Measurements from ENCODE around the gene DENND4C.

DENND4C gene

DNA sequence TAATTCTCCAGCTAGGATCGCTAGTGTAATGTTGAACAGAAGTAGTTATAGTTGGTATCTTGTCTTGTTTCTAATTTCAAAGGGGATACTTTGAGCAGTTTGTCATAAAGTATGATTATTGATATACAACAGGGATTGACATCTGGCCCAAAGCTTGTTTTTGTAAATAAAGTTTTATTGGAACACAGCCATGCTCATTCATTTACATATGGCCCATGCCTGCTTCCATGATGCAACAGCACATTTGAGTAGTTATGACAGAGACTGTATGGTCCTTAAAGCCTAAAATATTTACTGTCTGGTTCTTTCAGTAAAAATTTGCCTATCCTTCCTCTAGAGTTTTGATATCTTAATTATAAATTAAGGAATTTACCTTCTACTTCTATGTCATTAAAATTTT, 79.8 kb downstream of the DENND4C start:
- H3K36me3 ChIP-seq (ENCODE audit: low read length), result no peaks in the 10 kb centered on the region
- no peaks in the 10 kb centered on the region for H3K79me2 ChIP-seq (ENCODE audit: insufficient read depth, low read length)
- no peak overlapping the region for H2AFZ ChIP-seq (ENCODE audit: low read depth, low read length, severe bottlenecking)
- H3K27ac ChIP-seq (ENCODE audit: low read depth, low read length), result no peak overlapping the region
- no peaks in the 10 kb centered on the region for H4K20me1 ChIP-seq (ENCODE audit: low read depth, low read length)
- TF ChIP-seq EZH2phosphoT487 (conservative IDR thresholded peaks at IDR 0.05; ENCODE audit: low read length), result no peak
- TF ChIP-seq, protein P1, sequence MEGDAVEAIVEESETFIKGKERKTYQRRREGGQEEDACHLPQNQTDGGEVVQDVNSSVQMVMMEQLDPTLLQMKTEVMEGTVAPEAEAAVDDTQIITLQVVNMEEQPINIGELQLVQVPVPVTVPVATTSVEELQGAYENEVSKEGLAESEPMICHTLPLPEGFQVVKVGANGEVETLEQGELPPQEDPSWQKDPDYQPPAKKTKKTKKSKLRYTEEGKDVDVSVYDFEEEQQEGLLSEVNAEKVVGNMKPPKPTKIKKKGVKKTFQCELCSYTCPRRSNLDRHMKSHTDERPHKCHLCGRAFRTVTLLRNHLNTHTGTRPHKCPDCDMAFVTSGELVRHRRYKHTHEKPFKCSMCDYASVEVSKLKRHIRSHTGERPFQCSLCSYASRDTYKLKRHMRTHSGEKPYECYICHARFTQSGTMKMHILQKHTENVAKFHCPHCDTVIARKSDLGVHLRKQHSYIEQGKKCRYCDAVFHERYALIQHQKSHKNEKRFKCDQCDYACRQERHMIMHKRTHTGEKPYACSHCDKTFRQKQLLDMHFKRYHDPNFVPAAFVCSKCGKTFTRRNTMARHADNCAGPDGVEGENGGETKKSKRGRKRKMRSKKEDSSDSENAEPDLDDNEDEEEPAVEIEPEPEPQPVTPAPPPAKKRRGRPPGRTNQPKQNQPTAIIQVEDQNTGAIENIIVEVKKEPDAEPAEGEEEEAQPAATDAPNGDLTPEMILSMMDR (IDR thresholded peaks at IDR 0.05; ENCODE audit: insufficient read depth, low read length, poor library complexity, severe bottlenecking), result no peak
- H3K9me3 ChIP-seq (ENCODE audit: insufficient read depth, low read length), result no peaks in the 10 kb centered on the region
- H3K4me3 ChIP-seq (ENCODE audit: insufficient read depth, low read length, poor library complexity, severe bottlenecking), result no peak overlapping the region
- H3K4me2 ChIP-seq (ENCODE audit: low read depth, low read length, poor library complexity, severe bottlenecking), result no peak overlapping the region
- H3K27me3 ChIP-seq (ENCODE audit: low read length), result no peaks in the 10 kb centered on the region
- H3K9me2 ChIP-seq (replicated peaks; ENCODE audit: insufficient read depth, low read length), result no peaks in the 10 kb centered on the region
- H3F3A ChIP-seq (ENCODE audit: insufficient read depth), result no peaks in the 10 kb centered on the region
- no peak overlapping the region for H3K9ac ChIP-seq (ENCODE audit: low read length)

DNA sequence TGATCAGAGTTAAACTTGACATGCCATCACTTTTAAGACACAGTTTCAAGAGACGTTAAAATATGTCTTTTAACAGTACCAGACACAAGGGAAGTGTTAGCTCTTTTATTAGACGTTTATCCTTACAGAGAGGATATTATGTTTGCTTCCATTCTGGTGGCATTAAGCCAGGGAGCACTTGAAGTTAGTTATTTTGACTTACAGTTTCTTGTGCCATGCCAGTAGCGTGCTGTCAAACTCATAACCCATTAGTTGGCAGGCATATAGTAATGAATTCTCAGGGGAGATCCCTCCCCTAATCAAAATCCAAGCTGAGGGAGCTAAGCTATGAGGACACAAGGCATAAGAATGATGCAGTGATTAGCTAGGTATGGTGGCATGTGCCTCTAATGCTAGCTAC, 83.1 kb downstream of the DENND4C start:
- Histone ChIP-seq H3K9ac (ENCODE audit: low read length) (no peak overlapping the region), H3K9me2 (replicated peaks; ENCODE audit: insufficient read depth, low read length) (no peaks in the 10 kb centered on the region), H3K36me3 (ENCODE audit: low read length) (peaks cover 13% of the 10 kb centered on the region; the same call in 1 of the 2 replicates), H3K27me3 (ENCODE audit: low read length) (no peaks in the 10 kb centered on the region), H3F3A (ENCODE audit: insufficient read depth) (peaks cover 6% of the 10 kb centered on the region; the same call in 1 of the 2 replicates), H2AFZ (ENCODE audit: low read depth, low read length, severe bottlenecking) (no peak overlapping the region), H3K79me2 (ENCODE audit: insufficient read depth, low read length) (no peaks in the 10 kb centered on the region), H4K20me1 (ENCODE audit: low read depth, low read length) (no peaks in the 10 kb centered on the region), H3K4me2 (ENCODE audit: low read depth, low read length, poor library complexity, severe bottlenecking) (no peak overlapping the region), H3K4me3 (ENCODE audit: insufficient read depth, low read length, poor library complexity, severe bottlenecking) (no peak overlapping the region), H3K9me3 (ENCODE audit: insufficient read depth, low read length) (no peaks in the 10 kb centered on the region), H3K27ac (ENCODE audit: low read depth, low read length) (no peak overlapping the region)
- TF ChIP-seq EZH2phosphoT487 (conservative IDR thresholded peaks at IDR 0.05; ENCODE audit: low read length), result no peak
- TF ChIP-seq, protein P1 (IDR thresholded peaks at IDR 0.05; ENCODE audit: insufficient read depth, low read length, poor library complexity, severe bottlenecking), result no peak

DNA sequence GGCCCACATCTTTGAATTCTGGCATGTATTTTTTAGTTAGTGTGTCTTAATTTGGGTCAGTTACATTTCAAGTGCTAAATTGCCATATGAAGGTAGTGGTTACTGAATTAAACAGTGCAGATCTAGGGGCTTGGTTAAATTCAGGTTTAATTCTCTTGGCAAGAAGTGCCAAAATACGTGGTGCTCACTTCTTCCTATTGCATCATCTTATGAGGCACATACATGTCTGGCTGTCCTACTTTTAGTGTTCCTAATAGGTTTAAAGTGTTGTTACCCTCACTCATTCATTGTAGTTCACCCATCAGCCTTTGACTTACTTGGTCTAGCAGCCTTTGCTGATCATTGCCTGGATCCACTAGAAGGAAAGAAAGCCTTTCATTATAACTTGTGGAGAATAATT, 90.0 kb downstream of the DENND4C start:
- H3K9me2 ChIP-seq (replicated peaks; ENCODE audit: insufficient read depth, low read length), result no peaks in the 10 kb centered on the region
- peaks cover 6% of the 10 kb centered on the region; the same call in 1 of the 2 replicates for H3F3A ChIP-seq (ENCODE audit: insufficient read depth)
- no peaks in the 10 kb centered on the region for H3K79me2 ChIP-seq (ENCODE audit: insufficient read depth, low read length)
- H3K4me3 ChIP-seq (ENCODE audit: insufficient read depth, low read length, poor library complexity, severe bottlenecking), result no peak overlapping the region
- TF ChIP-seq, protein P1 (IDR thresholded peaks at IDR 0.05; ENCODE audit: insufficient read depth, low read length, poor library complexity, severe bottlenecking), result no peak
- TF ChIP-seq EZH2phosphoT487 (conservative IDR thresholded peaks at IDR 0.05; ENCODE audit: low read length), result no peak
- no peak overlapping the region for H3K4me2 ChIP-seq (ENCODE audit: low read depth, low read length, poor library complexity, severe bottlenecking)
- H3K27me3 ChIP-seq (ENCODE audit: low read length), result no peaks in the 10 kb centered on the region
- H3K36me3 ChIP-seq (ENCODE audit: low read length), result peaks cover 13% of the 10 kb centered on the region; the same call in 1 of the 2 replicates
- H3K27ac ChIP-seq (ENCODE audit: low read depth, low read length), result no peak overlapping the region
- H2AFZ ChIP-seq (ENCODE audit: low read depth, low read length, severe bottlenecking), result no peak overlapping the region
- H3K9me3 ChIP-seq (ENCODE audit: insufficient read depth, low read length), result no peaks in the 10 kb centered on the region
- H4K20me1 ChIP-seq (ENCODE audit: low read depth, low read length), result no peaks in the 10 kb centered on the region
- H3K9ac ChIP-seq (ENCODE audit: low read length), result no peak overlapping the region

All from SU-DHL-6 (cell line).